Activated CD8-positive, alpha-beta T cell treated with anti-CD3 and anti-CD28 coated beads, Interleukin-2, amount 10 ng/mL, durations not matched to agents 7 days and 5 days (primary cell): ENCODE measurements around the gene LYRM1. TPM values are rescaled to one million over a fixed set of nuclear protein-coding genes. Genes with fewer than 3 reads are reported as not detected.

Source experiments
- ATAC-seq: fragments of 150-1000 bp; cut with Tn5 transposase; one replicate; pipeline ENCODE4 v1.10.0; 2021; ENCODE audit warnings: moderate library complexity
- CTCF ChIA-PET: fragments of 350-600 bp; sonication (Branson Sonifier 250); formaldehyde crosslinking; loops from one replicate; lab custom pipeline; 2021; ENCODE audit warnings: antibody characterized with exemption; lab: Charles Lee
- POLR2A ChIA-PET: fragments of 350-600 bp; sonication (Branson Sonifier 250); formaldehyde crosslinking; loops from one replicate; lab custom pipeline; 2021; ENCODE audit warnings: antibody characterized with exemption; lab: Charles Lee
- DNase-seq: peaks from one replicate; pipeline ENCODE4 v3.0.0-alpha.2; 2020
- H3K27ac Mint-ChIP-seq: one replicate; pipeline ENCODE4 v1.8.0; 2021; ENCODE audit warnings: mild to moderate bottlenecking, mixed read lengths
- H3K27me3 Mint-ChIP-seq: one replicate; pipeline ENCODE4 v1.8.0; 2021; ENCODE audit warnings: low read depth, mixed read lengths
- H3K36me3 Mint-ChIP-seq: one replicate; pipeline ENCODE4 v1.8.0; 2021; ENCODE audit warnings: low read depth, mixed read lengths
- H3K4me1 Mint-ChIP-seq: one replicate; pipeline ENCODE4 v1.8.0; 2021; ENCODE audit warnings: low read depth, mixed read lengths
- H3K4me3 Mint-ChIP-seq: one replicate; pipeline ENCODE4 v1.8.0; 2021; ENCODE audit warnings: mild to moderate bottlenecking, mixed read lengths
- H3K9me3 Mint-ChIP-seq: one replicate; pipeline ENCODE4 v1.8.0; 2022; ENCODE audit warnings: mixed read lengths; ENCODE audit not compliant: insufficient read depth
- total RNA-seq, 2 experiments: library from RNA; stranded (reverse); gene quantifications; one replicate each; pipeline ENCODE4 v1.2.3, GENCODE V29; 2021

Gene LYRM1
- total RNA-seq, 2 experiments from 2014 or later: 27.5 to 28.0 TPM

GRCh38 chr16:20873331-20873730, 27.2 kb upstream of the LYRM1 start:
- no peak for DNase-seq
- Mint-ChIP-seq H3K27me3 (no peaks in the 10 kb centered on the region), H3K4me1 (peaks cover 70% of the 10 kb centered on the region), H3K36me3 (peaks cover 33% of the 10 kb centered on the region), H3K9me3 (no peaks in the 10 kb centered on the region), H3K27ac (peak overlapping the region; percentile 97), H3K4me3 (peak overlapping the region; percentile 70)
- ATAC-seq: no peak
- POLR2A ChIA-PET: interaction anchor here (1.4 to 2.2 kb wide), 3 partner anchors 8 to 28 kb away, joined by 4 to 46 read pairs (median 4); partner anchors contain the start of genes DCUN1D3 and LYRM1
- CTCF ChIA-PET: interaction anchor here (1.2 to 6.7 kb wide), 8 partner anchors 7 to 71 kb away, joined by 3 to 42 read pairs (median 18); partner anchors contain the start of genes DCUN1D3 and LYRM1

- H3K27ac Mint-ChIP-seq: peak overlapping the region; percentile 97
- peaks cover 37% of the 10 kb centered on the region for H3K36me3 Mint-ChIP-seq
- ATAC-seq (no peak), DNase-seq (no peak)
- H3K4me1 Mint-ChIP-seq: peaks cover 78% of the 10 kb centered on the region
- ChIA-PET CTCF (interaction anchor here (0.8 to 6.7 kb wide), 20 partner anchors 8 to 1483 kb away, joined by 3 to 42 read pairs (median 6); partner anchors contain the start of genes DCUN1D3 and LYRM1), POLR2A (interaction anchor here (0.9 to 2.2 kb wide), 9 partner anchors 9 to 51 kb away, joined by 3 to 46 read pairs (median 4); partner anchors contain the start of genes DCUN1D3 and LYRM1)
- peak overlapping the region; percentile 70 for H3K4me3 Mint-ChIP-seq
- H3K27me3 Mint-ChIP-seq: no peaks in the 10 kb centered on the region
- H3K9me3 Mint-ChIP-seq: no peaks in the 10 kb centered on the region
Observed at GRCh38 chr16:20874088-20874581, 26.4 kb upstream of the LYRM1 start.

- ChIA-PET POLR2A (interaction anchor here (1.1 to 2.2 kb wide), 6 partner anchors 10 to 31 kb away, joined by 3 to 46 read pairs (median 4); partner anchors contain the start of genes DCUN1D3 and LYRM1), CTCF (interaction anchor here (0.7 to 6.7 kb wide), 16 partner anchors 8 to 181 kb away, joined by 3 to 42 read pairs (median 8); partner anchors contain the start of genes DCUN1D3, ERI2, LYRM1 and REXO5)
- ATAC-seq: no peak
- Mint-ChIP-seq H3K4me3 (peak overlapping the region; percentile 70), H3K27me3 (no peaks in the 10 kb centered on the region), H3K36me3 (peaks cover 40% of the 10 kb centered on the region), H3K9me3 (no peaks in the 10 kb centered on the region), H3K27ac (peak overlapping the region; percentile 97), H3K4me1 (peaks cover 79% of the 10 kb centered on the region)
- DNase-seq: no peak
Observed at GRCh38 chr16:20875355-20875650, 25.3 kb upstream of the LYRM1 start.

GRCh38 chr16:20878682-20879147, 21.9 kb upstream of the LYRM1 start:
- Mint-ChIP-seq H3K36me3 (peaks cover 33% of the 10 kb centered on the region), H3K9me3 (no peaks in the 10 kb centered on the region), H3K4me1 (peaks cover 61% of the 10 kb centered on the region), H3K4me3 (no peak overlapping the region), H3K27me3 (no peaks in the 10 kb centered on the region), H3K27ac (no peak overlapping the region)
- ChIA-PET POLR2A (interaction anchor here (0.5 to 0.7 kb wide), 3 partner anchors 105 to 1283 kb away, joined by 3 to 4 read pairs (median 3); no protein-coding TSS in a partner anchor), CTCF (no interaction called here)
- DNase-seq (no peak), ATAC-seq (no peak)

GRCh38 chr16:20879175-20880040, 21.2 kb upstream of the LYRM1 start:
- DNase-seq (no peak), ATAC-seq (no peak)
- H3K4me1 Mint-ChIP-seq: peaks cover 60% of the 10 kb centered on the region
- ChIA-PET POLR2A (interaction anchor here (0.5 to 0.6 kb wide), 2 partner anchors 105 to 1284 kb away, joined by 3 to 4 read pairs; no protein-coding TSS in a partner anchor), CTCF (no interaction called here)
- no peaks in the 10 kb centered on the region for H3K9me3 Mint-ChIP-seq
- no peak overlapping the region for H3K4me3 Mint-ChIP-seq
- no peaks in the 10 kb centered on the region for H3K27me3 Mint-ChIP-seq
- peaks cover 37% of the 10 kb centered on the region for H3K36me3 Mint-ChIP-seq
- H3K27ac Mint-ChIP-seq: peak overlapping the region; percentile 35

- Mint-ChIP-seq H3K27me3 (no peaks in the 10 kb centered on the region), H3K36me3 (peaks cover 41% of the 10 kb centered on the region), H3K4me3 (no peak overlapping the region), H3K4me1 (peaks cover 56% of the 10 kb centered on the region), H3K9me3 (no peaks in the 10 kb centered on the region), H3K27ac (no peak overlapping the region)
- ATAC-seq: no peak
- CTCF ChIA-PET: interaction anchor here (1.1 kb wide), 1 partner anchor 17 kb away, joined by 3 read pairs; no protein-coding TSS in a partner anchor
- POLR2A ChIA-PET: no interaction called here
- DNase-seq: no peak
Observed at GRCh38 chr16:20880867-20881502, 19.6 kb upstream of the LYRM1 start.

- H3K9me3 Mint-ChIP-seq: no peaks in the 10 kb centered on the region
- H3K4me1 Mint-ChIP-seq: peaks cover 51% of the 10 kb centered on the region
- CTCF ChIA-PET: interaction anchor here (1.1 kb wide), 1 partner anchor 16 kb away, joined by 3 read pairs; no protein-coding TSS in a partner anchor
- POLR2A ChIA-PET: no interaction called here
- no peak for DNase-seq
- no peak for ATAC-seq
- no peak overlapping the region for H3K27ac Mint-ChIP-seq
- H3K27me3 Mint-ChIP-seq: no peaks in the 10 kb centered on the region
- peaks cover 39% of the 10 kb centered on the region for H3K36me3 Mint-ChIP-seq
- no peak overlapping the region for H3K4me3 Mint-ChIP-seq
Observed at GRCh38 chr16:20881503-20881878, 19.1 kb upstream of the LYRM1 start.

GRCh38 chr16:20883554-20884239, 16.9 kb upstream of the LYRM1 start:
- DNase-seq (no peak), ATAC-seq (no peak)
- H3K9me3 Mint-ChIP-seq: no peaks in the 10 kb centered on the region
- CTCF ChIA-PET: interaction anchor here (1.4 to 2.7 kb wide), 3 partner anchors 9 to 109 kb away, joined by 3 to 17 read pairs (median 6); no protein-coding TSS in a partner anchor
- no peaks in the 10 kb centered on the region for H3K27me3 Mint-ChIP-seq
- peaks cover 30% of the 10 kb centered on the region for H3K36me3 Mint-ChIP-seq
- POLR2A ChIA-PET: no interaction called here
- peaks cover 40% of the 10 kb centered on the region for H3K4me1 Mint-ChIP-seq
- no peak overlapping the region for H3K4me3 Mint-ChIP-seq
- peak overlapping the region; percentile 47 for H3K27ac Mint-ChIP-seq

GRCh38 chr16:20884240-20884556, 16.4 kb upstream of the LYRM1 start:
- ATAC-seq (no peak), DNase-seq (no peak)
- H3K27ac Mint-ChIP-seq: peak overlapping the region; percentile 47
- ChIA-PET CTCF (interaction anchor here (1.4 to 2.7 kb wide), 2 partner anchors 9 to 109 kb away, joined by 3 to 17 read pairs; no protein-coding TSS in a partner anchor), POLR2A (no interaction called here)
- H3K9me3 Mint-ChIP-seq: no peaks in the 10 kb centered on the region
- H3K4me3 Mint-ChIP-seq: no peak overlapping the region
- H3K36me3 Mint-ChIP-seq: peaks cover 27% of the 10 kb centered on the region
- H3K27me3 Mint-ChIP-seq: no peaks in the 10 kb centered on the region
- peaks cover 35% of the 10 kb centered on the region for H3K4me1 Mint-ChIP-seq

- Mint-ChIP-seq H3K4me1 (peaks cover 28% of the 10 kb centered on the region), H3K9me3 (no peaks in the 10 kb centered on the region)
- no peak for ATAC-seq
Observed at GRCh38 chr16:20886320-20886719, 14.3 kb upstream of the LYRM1 start.

GRCh38 chr16:20887207-20887606, 13.4 kb upstream of the LYRM1 start:
- Mint-ChIP-seq H3K27me3 (no peaks in the 10 kb centered on the region), H3K27ac (no peak overlapping the region), H3K9me3 (no peaks in the 10 kb centered on the region), H3K4me3 (no peak overlapping the region), H3K36me3 (peaks cover 36% of the 10 kb centered on the region), H3K4me1 (peaks cover 26% of the 10 kb centered on the region)
- CTCF ChIA-PET: interaction anchor here (0.6 kb wide), 1 partner anchor 73 kb away, joined by 3 read pairs; no protein-coding TSS in a partner anchor
- POLR2A ChIA-PET: no interaction called here
- no peak for DNase-seq
- ATAC-seq: no peak

More at GRCh38 chr16:20886320-20886719, 14.3 kb upstream of the LYRM1 start:
- CTCF ChIA-PET: interaction anchor here (0.7 kb wide), 1 partner anchor 82 kb away, joined by 3 read pairs; no protein-coding TSS in a partner anchor
- Mint-ChIP-seq H3K27me3 (no peaks in the 10 kb centered on the region), H3K27ac (no peak overlapping the region), H3K4me3 (no peak overlapping the region), H3K36me3 (peaks cover 31% of the 10 kb centered on the region)
- no peak for DNase-seq
- POLR2A ChIA-PET: no interaction called here
